NCI-H524 (cell line): ENCODE measurements around the gene NHSL1.

Experiments used
- DNase-seq, 2 experiments: peaks; one replicate each; lab custom pipeline; 2025; lab: John Stamatoyannopoulos, UW

NHSL1 gene

GRCh38 chr6:138498629-138499302, 528 bp downstream of the NHSL1 start:
- peak in 1 of 2 experiments; percentile 52 for DNase-seq

- no peak for DNase-seq
These were observed 2.0 kb downstream of the NHSL1 start for GRCh38 chr6:138497286-138497685.

GRCh38 chr6:138494312-138494711, 5.0 kb downstream of the NHSL1 start:
- DNase-seq = no peak

GRCh38 chr6:138493413-138493812, 5.9 kb downstream of the NHSL1 start:
- DNase-seq = no peak

- no peak for DNase-seq
These were observed 6.4 kb downstream of the NHSL1 start for GRCh38 chr6:138492871-138493270.

GRCh38 chr6:138492113-138492512, 7.2 kb downstream of the NHSL1 start:
- no peak for DNase-seq

- DNase-seq = no peak
These were observed 8.3 kb downstream of the NHSL1 start for GRCh38 chr6:138491017-138491416.

GRCh38 chr6:138489846-138490245, 9.4 kb downstream of the NHSL1 start:
- no peak for DNase-seq

- no peak for DNase-seq
These were observed 12.1 kb downstream of the NHSL1 start for GRCh38 chr6:138487102-138487604.

GRCh38 chr6:138486249-138487101, 12.8 kb downstream of the NHSL1 start:
- no peak for DNase-seq

- no peak for DNase-seq
These were observed 13.6 kb downstream of the NHSL1 start for GRCh38 chr6:138485586-138486248.

GRCh38 chr6:138485005-138485545, 14.2 kb downstream of the NHSL1 start:
- peak in 1 of 2 experiments; percentile 37 for DNase-seq

GRCh38 chr6:138484018-138484731, 15.1 kb downstream of the NHSL1 start:
- DNase-seq = no peak

- no peak for DNase-seq
These were observed 16.5 kb downstream of the NHSL1 start for GRCh38 chr6:138482816-138483215.

GRCh38 chr6:138480279-138480949, 18.9 kb downstream of the NHSL1 start:
- DNase-seq = no peak

- no peak for DNase-seq
These were observed 21.3 kb downstream of the NHSL1 start for GRCh38 chr6:138477913-138478539.

GRCh38 chr6:138476116-138476515, 23.2 kb downstream of the NHSL1 start:
- no peak for DNase-seq

- no peak for DNase-seq
These were observed 26.1 kb downstream of the NHSL1 start for GRCh38 chr6:138473144-138473543.

GRCh38 chr6:138468320-138469015, 30.8 kb downstream of the NHSL1 start:
- no peak for DNase-seq

GRCh38 chr6:138467901-138468300, 31.4 kb downstream of the NHSL1 start:
- DNase-seq = no peak
